HEK293 (cell line): ENCODE data around the gene ZFP42.

Experiments
- BCL11A ChIP-seq: fragments of 450-650 bp; formaldehyde crosslinking; IDR thresholded peaks from 2 replicates; pipeline ENCODE4 v1.5.1; 2016; ENCODE audit warnings: low read depth, missing biosample characterization, missing genetic modification characterization
- CTCF ChIP-seq: fragments of 450-650 bp; formaldehyde crosslinking; IDR thresholded peaks from 2 replicates; pipeline ENCODE4 v1.5.1; 2016; ENCODE audit warnings: missing biosample characterization, missing genetic modification characterization
- YY1 ChIP-seq: fragments of 450-650 bp; formaldehyde crosslinking; IDR thresholded peaks from 2 replicates; pipeline ENCODE4 v1.5.1; 2018; ENCODE audit warnings: missing biosample characterization, missing genetic modification characterization
- ZNF335 ChIP-seq: fragments of 450-650 bp; formaldehyde crosslinking; conservative IDR thresholded peaks from 2 replicates; pipeline ENCODE4 v1.5.1; 2016; ENCODE audit warnings: missing biosample characterization, missing genetic modification characterization
- ZNF394 ChIP-seq: fragments of 450-650 bp; formaldehyde crosslinking; IDR thresholded peaks from 2 replicates; pipeline ENCODE4 v1.5.1; 2016; ENCODE audit warnings: missing biosample characterization, missing genetic modification characterization, mild to moderate bottlenecking, moderate library complexity, borderline replicate concordance
- ZNF704 ChIP-seq: fragments of 450-650 bp; formaldehyde crosslinking; IDR thresholded peaks from 2 replicates; pipeline ENCODE4 v1.5.1; 2016; ENCODE audit warnings: missing biosample characterization, missing genetic modification characterization

- TF ChIP-seq CTCF (no peak), ZNF335 (no peak), ZNF704 (tag by site-specific recombination) (no peak), YY1 (tag by site-specific recombination) (no peak), ZNF394 (tag by site-specific recombination) (no peak), BCL11A (tag by site-specific recombination) (no peak)
Measured at GRCh38 chr4:188016754-188017153, 21.2 kb downstream of the ZFP42 start.
